Fibroblast of lung (primary cell): ENCODE data around the gene IHH. TPM values are rescaled to one million over a fixed set of nuclear protein-coding genes. Genes with fewer than 3 reads are reported as not detected.

Experiments
- DNase-seq, 2 donors: peaks; one replicate each; pipeline versions ENCODE4 v3.0.0 to v3.0.0-alpha.2; 2010; ENCODE audit warnings: low read depth in 2 of 2
- H2AFZ ChIP-seq: 2 replicates; pipeline ENCODE4 v1.5.1; 2012; ENCODE audit warnings: low read length, control low read depth, inconsistent platforms
- H3K27ac ChIP-seq: 2 replicates; pipeline ENCODE4 v1.5.1; 2011; ENCODE audit warnings: low read length, control low read depth; ENCODE audit not compliant: insufficient read depth
- H3K27me3 ChIP-seq: 2 replicates; pipeline ENCODE4 v1.5.1; 2011; ENCODE audit warnings: mild to moderate bottlenecking, low read length; ENCODE audit not compliant: control insufficient read depth, insufficient read depth
- H3K36me3 ChIP-seq: 2 replicates; pipeline ENCODE4 v1.5.1; 2011; ENCODE audit warnings: low read length; ENCODE audit not compliant: control insufficient read depth, insufficient read depth
- H3K4me1 ChIP-seq: 2 replicates; pipeline ENCODE4 v1.5.1; 2011; ENCODE audit warnings: low read length; ENCODE audit not compliant: control insufficient read depth, insufficient read depth; ENCODE audit errors: extremely low read depth
- H3K4me2 ChIP-seq: 2 replicates; pipeline ENCODE4 v1.5.1; 2011; ENCODE audit warnings: low read length, control low read depth; ENCODE audit not compliant: insufficient read depth; ENCODE audit errors: extremely low read depth
- H3K4me3 ChIP-seq, 4 experiments: fragments of 200-600 bp in 1 of 4; sonication (generic) in 1 of 4; replicated peaks in 1 of 4; 2 replicates each; pipeline ENCODE4 v1.5.1; 2011 to 2016; ENCODE audit warnings: low read length in 4 of 4, low read depth in 3 of 4, mild to moderate bottlenecking in 3 of 4, control low read depth in 2 of 4, inconsistent platforms in 1 of 4, mixed read lengths in 1 of 4; ENCODE audit not compliant: insufficient read depth in 1 of 4; ENCODE audit errors: control extremely low read depth in 1 of 4
- H3K79me2 ChIP-seq: 2 replicates; pipeline ENCODE4 v1.5.1; 2012; ENCODE audit warnings: mild to moderate bottlenecking, low read length, inconsistent platforms; ENCODE audit not compliant: control insufficient read depth, insufficient read depth
- H3K9ac ChIP-seq: 2 replicates; pipeline ENCODE4 v1.5.1; 2011; ENCODE audit warnings: mild to moderate bottlenecking, low read length, control low read depth; ENCODE audit not compliant: insufficient read depth
- H3K9me3 ChIP-seq: 2 replicates; pipeline ENCODE4 v1.5.1; 2012; ENCODE audit warnings: low read depth, low read length; ENCODE audit not compliant: control insufficient read depth, insufficient read depth
- H4K20me1 ChIP-seq: 2 replicates; pipeline ENCODE4 v1.5.1; 2011; ENCODE audit warnings: low read length; ENCODE audit not compliant: control insufficient read depth, insufficient read depth; ENCODE audit errors: extremely low read depth
- EZH2 ChIP-seq: IDR thresholded peaks from 2 replicates; pipeline ENCODE4 v1.5.1; 2012; ENCODE audit warnings: low read length, control low read depth, mild to moderate bottlenecking; ENCODE audit errors: missing control alignments
- polyA plus RNA-seq, 2 donors: library from polyadenylated mRNA; depleted of rRNA in 1 of 2; stranded (reverse) in 1 of 2; unstranded in 1 of 2; fragments of >200 nt; gene quantifications; 2 replicates each; pipeline ENCODE4 v1.2.1, GENCODE V29; 2011 to 2012; ENCODE audit warnings: missing spikeins in 1 of 2
- total RNA-seq: library from RNA; depleted of rRNA; stranded (reverse); fragments of >200 nt; gene quantifications from 2 replicates; pipeline ENCODE4 v1.2.1, GENCODE V29; 2014
- TF ChIP-seq, protein P1 (sequence below), 2 donors: IDR thresholded peaks in 1 of 2; conservative IDR thresholded peaks in 1 of 2; 1 replicate in 1 of 2; 2 replicates in 1 of 2; pipeline ENCODE4 v1.5.1; 2011 to 2012; ENCODE audit warnings: low read length in 2 of 2, control low read depth in 1 of 2, inconsistent platforms in 1 of 2, low read depth in 1 of 2, mild to moderate bottlenecking in 1 of 2

The IHH gene
- total and polyA plus RNA-seq, 2 donors (not counting 1 experiment from before 2014, with no cell fraction given): not detected

DNA sequence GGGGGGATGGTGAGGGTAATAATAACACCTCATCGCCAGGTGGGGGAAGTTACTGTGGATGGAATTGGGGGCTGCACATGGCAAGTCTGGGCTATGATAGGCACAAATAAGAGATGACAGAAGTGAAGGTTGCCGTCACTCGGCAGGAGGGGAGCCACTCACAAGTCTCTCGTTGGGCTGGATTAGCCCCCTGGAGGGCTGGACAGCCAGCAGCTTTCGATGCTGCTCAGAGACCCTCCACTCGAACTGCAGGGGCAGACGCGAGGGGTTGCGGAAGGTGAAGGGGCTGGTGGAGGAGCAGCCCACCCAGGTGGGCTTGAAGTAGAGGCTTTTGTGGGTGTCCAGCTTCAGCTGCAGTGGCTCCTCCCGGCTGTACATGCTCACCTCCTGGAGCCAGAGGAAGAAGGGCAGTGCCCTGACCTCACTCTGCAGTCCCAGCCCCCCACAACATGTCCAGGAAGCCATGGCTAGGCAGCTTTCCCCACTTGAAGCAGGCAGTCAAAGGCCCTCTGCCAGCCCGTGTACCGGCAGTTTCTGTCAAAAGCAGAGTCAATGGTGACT is 37.6 kb downstream of the IHH start:
- Histone ChIP-seq H3K4me3 (no peak overlapping the region), H3K36me3 (no peaks in the 10 kb centered on the region), H3K27me3 (peaks cover 13% of the 10 kb centered on the region), H3K9ac (no peak overlapping the region), H3K4me2 (no peak overlapping the region), H3K9me3 (no peaks in the 10 kb centered on the region), H2AFZ (no peak overlapping the region), H4K20me1 (no peaks in the 10 kb centered on the region), H3K79me2 (no peaks in the 10 kb centered on the region), H3K4me1 (no peaks in the 10 kb centered on the region), H3K27ac (no peak overlapping the region)
- TF ChIP-seq, protein P1, sequence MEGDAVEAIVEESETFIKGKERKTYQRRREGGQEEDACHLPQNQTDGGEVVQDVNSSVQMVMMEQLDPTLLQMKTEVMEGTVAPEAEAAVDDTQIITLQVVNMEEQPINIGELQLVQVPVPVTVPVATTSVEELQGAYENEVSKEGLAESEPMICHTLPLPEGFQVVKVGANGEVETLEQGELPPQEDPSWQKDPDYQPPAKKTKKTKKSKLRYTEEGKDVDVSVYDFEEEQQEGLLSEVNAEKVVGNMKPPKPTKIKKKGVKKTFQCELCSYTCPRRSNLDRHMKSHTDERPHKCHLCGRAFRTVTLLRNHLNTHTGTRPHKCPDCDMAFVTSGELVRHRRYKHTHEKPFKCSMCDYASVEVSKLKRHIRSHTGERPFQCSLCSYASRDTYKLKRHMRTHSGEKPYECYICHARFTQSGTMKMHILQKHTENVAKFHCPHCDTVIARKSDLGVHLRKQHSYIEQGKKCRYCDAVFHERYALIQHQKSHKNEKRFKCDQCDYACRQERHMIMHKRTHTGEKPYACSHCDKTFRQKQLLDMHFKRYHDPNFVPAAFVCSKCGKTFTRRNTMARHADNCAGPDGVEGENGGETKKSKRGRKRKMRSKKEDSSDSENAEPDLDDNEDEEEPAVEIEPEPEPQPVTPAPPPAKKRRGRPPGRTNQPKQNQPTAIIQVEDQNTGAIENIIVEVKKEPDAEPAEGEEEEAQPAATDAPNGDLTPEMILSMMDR (conservative IDR thresholded peaks at IDR 0.05 in 1 of 2, IDR thresholded peaks at IDR 0.05 in 1 of 2; ENCODE audit: low read depth in 1 of 2, low read length in 2 of 2): no peak
- TF ChIP-seq EZH2: no peak
- DNase-seq: no peak

DNA sequence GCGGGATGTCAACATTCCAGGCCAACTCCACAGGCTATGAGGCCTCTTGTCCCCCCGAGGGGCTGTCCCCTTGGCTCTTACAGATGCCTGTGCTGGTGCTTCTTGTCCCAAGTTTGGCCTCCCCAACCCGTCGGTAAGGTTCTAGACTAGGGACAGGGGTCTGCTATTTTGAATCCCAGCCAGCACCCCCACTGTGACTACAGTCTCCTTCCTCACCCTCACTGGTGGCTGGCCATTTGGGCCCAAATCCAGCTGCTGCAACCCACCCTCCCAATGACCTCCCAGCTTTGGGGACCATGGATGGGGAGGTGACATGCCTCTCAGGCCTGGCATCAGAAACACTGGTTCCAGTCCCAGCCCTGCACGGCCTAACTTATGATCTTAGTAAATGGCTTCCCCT is 38.1 kb downstream of the IHH start:
- Histone ChIP-seq H3K79me2 (no peaks in the 10 kb centered on the region), H3K4me2 (no peak overlapping the region), H4K20me1 (no peaks in the 10 kb centered on the region), H3K4me3 (no peak overlapping the region), H3K27me3 (peaks cover 18% of the 10 kb centered on the region), H3K4me1 (no peaks in the 10 kb centered on the region), H2AFZ (no peak overlapping the region), H3K27ac (no peak overlapping the region), H3K36me3 (no peaks in the 10 kb centered on the region), H3K9me3 (no peaks in the 10 kb centered on the region), H3K9ac (no peak overlapping the region)
- no peak for DNase-seq
- no peak for TF ChIP-seq EZH2
- TF ChIP-seq, protein P1 (conservative IDR thresholded peaks at IDR 0.05 in 1 of 2, IDR thresholded peaks at IDR 0.05 in 1 of 2; ENCODE audit: low read depth in 1 of 2, low read length in 2 of 2): no peak

DNA sequence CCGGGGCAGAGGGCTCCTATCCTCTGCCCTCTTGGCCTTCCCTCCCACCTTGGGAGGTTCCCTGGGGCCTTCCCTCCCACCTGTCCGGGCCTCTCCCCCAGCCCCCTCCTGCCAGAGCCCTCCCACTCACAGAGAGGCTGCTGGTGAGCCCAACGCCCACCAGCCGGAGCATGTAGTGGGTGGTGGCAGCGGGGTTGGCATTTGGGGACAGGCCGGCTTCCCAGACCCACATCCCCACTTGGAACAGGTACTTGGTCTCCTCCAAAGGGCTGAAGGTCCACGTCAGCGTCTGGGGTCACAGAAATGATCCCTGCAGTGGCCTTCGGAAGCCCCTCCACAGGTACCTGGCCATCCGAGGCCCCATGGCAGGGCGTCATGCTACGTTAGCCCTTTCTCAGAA is 38.7 kb downstream of the IHH start:
- Histone ChIP-seq H3K4me2 (no peak overlapping the region), H3K4me3 (no peak overlapping the region), H3K79me2 (no peaks in the 10 kb centered on the region), H3K27me3 (peaks cover 18% of the 10 kb centered on the region), H4K20me1 (no peaks in the 10 kb centered on the region), H3K4me1 (no peaks in the 10 kb centered on the region), H3K9ac (no peak overlapping the region), H3K36me3 (no peaks in the 10 kb centered on the region), H2AFZ (no peak overlapping the region), H3K27ac (no peak overlapping the region), H3K9me3 (no peaks in the 10 kb centered on the region)
- TF ChIP-seq, protein P1 (conservative IDR thresholded peaks at IDR 0.05 in 1 of 2, IDR thresholded peaks at IDR 0.05 in 1 of 2; ENCODE audit: low read depth in 1 of 2, low read length in 2 of 2): no peak
- no peak for TF ChIP-seq EZH2
- no peak for DNase-seq
